CD4-positive, alpha-beta T cell treated with Interferon alpha-2 for 1 hour (primary cell): ENCODE results near the gene ADAMTS7.
"Not testable (repeated sequence)": the region's sequence is repeated elsewhere in the genome, so short reads cannot be mapped to it uniquely, and the experiment has no call there.

Source experiments
- DNase-seq, 2 donors: peaks; one replicate each; pipeline ENCODE4 v3.0.0-alpha.2; 2020 to 2022

Gene ADAMTS7

GRCh38 chr15:78765154-78765860, 46.0 kb downstream of the ADAMTS7 start:
- DNase-seq = not testable (repeated sequence)

GRCh38 chr15:78764340-78765153, 46.7 kb downstream of the ADAMTS7 start:
- not testable (repeated sequence) for DNase-seq

- DNase-seq = no peak
These were observed 47.4 kb downstream of the ADAMTS7 start for GRCh38 chr15:78763796-78764241.

GRCh38 chr15:78762985-78763795, 48.1 kb downstream of the ADAMTS7 start:
- DNase-seq = no peak

GRCh38 chr15:78762386-78762961, 48.8 kb downstream of the ADAMTS7 start:
- DNase-seq = not testable (repeated sequence)

GRCh38 chr15:78761891-78762385, 49.3 kb downstream of the ADAMTS7 start:
- DNase-seq = no peak

- peak; percentile 83 to 84 for DNase-seq
These were observed 49.8 kb downstream of the ADAMTS7 start for GRCh38 chr15:78761475-78761874.

GRCh38 chr15:78761020-78761419, 50.2 kb downstream of the ADAMTS7 start:
- no peak for DNase-seq

GRCh38 chr15:78760091-78760882, 51.0 kb downstream of the ADAMTS7 start:
- DNase-seq = not testable (repeated sequence)

GRCh38 chr15:78759361-78759998, 51.8 kb downstream of the ADAMTS7 start:
- not testable (repeated sequence) for DNase-seq

- DNase-seq = not testable (repeated sequence)
These were observed 52.6 kb downstream of the ADAMTS7 start for GRCh38 chr15:78758486-78759200.

GRCh38 chr15:78758084-78758483, 53.2 kb downstream of the ADAMTS7 start:
- not testable (repeated sequence) for DNase-seq

GRCh38 chr15:78757636-78757905, 53.7 kb downstream of the ADAMTS7 start:
- DNase-seq = no peak

GRCh38 chr15:78756781-78757635, 54.3 kb downstream of the ADAMTS7 start:
- DNase-seq = peak in 1 of 2 donors; percentile 61

- DNase-seq = peak; percentile 30 to 51
These were observed 55.2 kb downstream of the ADAMTS7 start for GRCh38 chr15:78755900-78756591.

GRCh38 chr15:78754637-78755280, 56.5 kb downstream of the ADAMTS7 start:
- DNase-seq = not testable (repeated sequence)

- not testable (repeated sequence) for DNase-seq
These were observed 57.3 kb downstream of the ADAMTS7 start for GRCh38 chr15:78753751-78754535.

GRCh38 chr15:78753359-78753659, 58.0 kb downstream of the ADAMTS7 start:
- not testable (repeated sequence) for DNase-seq
